Endothelial cell of umbilical vein (primary cell): ENCODE data around the gene LINGO4. TPM values are rescaled to one million over a fixed set of nuclear protein-coding genes. Genes with fewer than 3 reads are reported as not detected.
A peak's percentile ranks its signal among the peaks of the same experiment; 100 is the strongest.

Source experiments
- BruUV-seq: library from RNA; stranded (reverse); fragments of 400-500 nt; replicated peaks from 2 replicates; lab custom pipeline; 2021; lab: Mats Ljungman, UMichigan
- CTCF ChIA-PET: fragments of 300-600, 350-600 bp; sonication (Branson Sonifier 250); formaldehyde crosslinking; loops from one replicate; lab custom pipeline; 2021; ENCODE audit warnings: antibody characterized with exemption, inconsistent platforms; lab: Charles Lee
- POLR2A ChIA-PET: fragments of 300-600, 350-600 bp; sonication (Branson Sonifier 250); formaldehyde crosslinking; loops from one replicate; lab custom pipeline; 2021; ENCODE audit warnings: antibody characterized with exemption, inconsistent platforms; lab: Charles Lee
- DNase-seq: peaks from one replicate; pipeline ENCODE4 v3.0.0-alpha.2; 2011; ENCODE audit warnings: low read depth, low spot score
- FAIRE-seq: peaks from 2 replicates; lab custom pipeline; 2011; peaks lifted over from hg19 to GRCh38; lab: Jason Lieb, UNC
- H2AFZ ChIP-seq: 2 replicates; pipeline ENCODE4 v1.6.0; 2012; ENCODE audit warnings: low read depth, low read length, control low read depth, inconsistent platforms
- H3K27ac ChIP-seq: 2 replicates; pipeline ENCODE4 v1.5.1; 2011; ENCODE audit warnings: low read depth, mild to moderate bottlenecking, control low read depth, low read length, moderate library complexity; ENCODE audit not compliant: insufficient read depth
- H3K27me3 ChIP-seq, 2 experiments: 2 replicates each; pipeline versions ENCODE4 v1.6.0 to v1.6.1; 2011; ENCODE audit warnings: low read length in 2 of 2, mixed read lengths in 1 of 2; ENCODE audit not compliant: control insufficient read depth in 2 of 2, insufficient read depth in 2 of 2
- H3K36me3 ChIP-seq, 2 experiments: 2 replicates in 1 of 2; 3 replicates in 1 of 2; pipeline ENCODE4 v1.5.1; 2011; ENCODE audit warnings: low read length in 2 of 2, mild to moderate bottlenecking in 1 of 2, moderate library complexity in 1 of 2; ENCODE audit not compliant: control insufficient read depth in 2 of 2, insufficient read depth in 2 of 2; ENCODE audit errors: extremely low read depth in 1 of 2
- H3K4me1 ChIP-seq: 3 replicates; pipeline ENCODE4 v1.5.1; 2011; ENCODE audit warnings: mild to moderate bottlenecking, low read length; ENCODE audit not compliant: control insufficient read depth, insufficient read depth; ENCODE audit errors: extremely low read depth
- H3K4me2 ChIP-seq: 2 replicates; pipeline ENCODE4 v1.6.1; 2011; ENCODE audit warnings: low read length, control low read depth, mixed read lengths; ENCODE audit not compliant: insufficient read depth
- H3K4me3 ChIP-seq, 3 experiments: fragments of 200-600 bp in 1 of 3; sonication (generic), shearing (Covaris generic) in 1 of 3; replicated peaks in 1 of 3; 2 replicates each; pipeline ENCODE4 v1.5.1; 2011 to 2016; ENCODE audit warnings: control low read depth in 3 of 3, low read length in 3 of 3, mild to moderate bottlenecking in 2 of 3, inconsistent platforms in 1 of 3, low read depth in 1 of 3, moderate library complexity in 1 of 3; ENCODE audit not compliant: insufficient read depth in 1 of 3
- H3K79me2 ChIP-seq: 2 replicates; pipeline ENCODE4 v1.6.0; 2012; ENCODE audit warnings: low read length, inconsistent platforms; ENCODE audit not compliant: control insufficient read depth, insufficient read depth
- H3K9ac ChIP-seq: replicated peaks from 2 replicates; pipeline ENCODE3; 2011; ENCODE audit warnings: low read length, control low read depth; ENCODE audit not compliant: insufficient read depth; ENCODE audit errors: extremely low read depth
- H3K9me1 ChIP-seq: replicated peaks from 3 replicates; pipeline ENCODE4 v1.6.0; 2011; ENCODE audit warnings: mild to moderate bottlenecking, low read length; ENCODE audit not compliant: control insufficient read depth, insufficient read depth; ENCODE audit errors: extremely low read depth
- H3K9me3 ChIP-seq: replicated peaks from 2 replicates; pipeline ENCODE4 v1.5.1; 2012; ENCODE audit warnings: low read length, inconsistent platforms; ENCODE audit not compliant: control insufficient read depth, insufficient read depth
- H4K20me1 ChIP-seq: replicated peaks from 2 replicates; pipeline ENCODE3; 2011; ENCODE audit warnings: mild to moderate bottlenecking, low read length; ENCODE audit not compliant: control insufficient read depth, insufficient read depth; ENCODE audit errors: extremely low read depth
- CTCF ChIP-seq, 2 donors: IDR thresholded peaks; 1 replicate in 1 of 2; 2 replicates in 1 of 2; pipeline ENCODE4 v1.5.1; 2011; ENCODE audit warnings: low read length in 2 of 2, mild to moderate bottlenecking in 2 of 2, moderate library complexity in 2 of 2, control low read depth in 1 of 2, inconsistent platforms in 1 of 2, low read depth in 1 of 2; ENCODE audit not compliant: insufficient read depth in 1 of 2; ENCODE audit errors: extremely low read depth in 1 of 2
- EZH2 ChIP-seq: IDR thresholded peaks from 2 replicates; pipeline ENCODE4 v1.6.1; 2012; ENCODE audit warnings: borderline replicate concordance, low read depth, mild to moderate bottlenecking, moderate library complexity, low read length, inconsistent platforms; ENCODE audit not compliant: severe bottlenecking
- FOS ChIP-seq: IDR thresholded peaks from 2 replicates; pipeline ENCODE4 v1.6.1; 2011; ENCODE audit warnings: mild to moderate bottlenecking, low read length, moderate library complexity, borderline replicate concordance; ENCODE audit not compliant: insufficient read depth
- GATA2 ChIP-seq: IDR thresholded peaks from 2 replicates; pipeline ENCODE4 v1.7.0; 2011; ENCODE audit warnings: low read depth, mild to moderate bottlenecking, moderate library complexity, mixed read lengths, low read length; ENCODE audit not compliant: insufficient read length, insufficient read depth
- JUN ChIP-seq: IDR thresholded peaks from 2 replicates; pipeline ENCODE4 v1.6.1; 2011; ENCODE audit warnings: borderline replicate concordance, low read depth; ENCODE audit not compliant: insufficient read length, insufficient read depth
- MAX ChIP-seq: IDR thresholded peaks from 2 replicates; pipeline ENCODE4 v1.6.1; 2011; ENCODE audit not compliant: insufficient read depth, insufficient read length
- MYC ChIP-seq: IDR thresholded peaks from one replicate; pipeline ENCODE4 v1.6.1; 2011; ENCODE audit warnings: mild to moderate bottlenecking, low read depth, low read length
- POLR2A ChIP-seq: IDR thresholded peaks from 2 replicates; pipeline ENCODE4 v1.6.1; 2012; ENCODE audit warnings: low read depth, mild to moderate bottlenecking, control low read depth, low read length
- POLR2AphosphoS5 ChIP-seq: IDR thresholded peaks from 2 replicates; pipeline ENCODE4 v1.6.1; 2012; ENCODE audit warnings: low read depth, mild to moderate bottlenecking, control low read depth, low read length, moderate library complexity; ENCODE audit not compliant: insufficient read depth
- dilution Hi-C: fragments of 300-500 bp; cut with MboI; formaldehyde crosslinking; loops from one replicate; pipeline ENCODE4 v1.15.0; 2019; ENCODE audit warnings: low sequenced_read_pairs; ENCODE audit not compliant: extremely low pct_ligation_motif_present
- intact Hi-C: fragments of 100-400 bp; cut with micrococcal nuclease; formaldehyde crosslinking; loops from one replicate; pipeline ENCODE4 v1.10.0; 2022
- polyA plus RNA-seq, 4 experiments: library from polyadenylated mRNA; depleted of rRNA in 3 of 4; stranded (reverse) in 3 of 4; unstranded in 1 of 4; fragments of >200 nt; gene quantifications; 2 replicates each; pipeline versions ENCODE4 v1.2.1 to v1.2.3, GENCODE V29; 2011 to 2012; ENCODE audit warnings: missing spikeins in 1 of 4
- total RNA-seq: library from RNA; stranded (reverse); gene quantifications from 2 replicates; pipeline ENCODE4 v1.2.3, GENCODE V29; 2021

The LINGO4 gene
- total and polyA plus RNA-seq, 2 donors (not counting 3 experiments of a cell fraction or from before 2014, with no cell fraction given): not detected

GRCh38 chr1:151828921-151829320 is 23.7 kb upstream of the LINGO4 start:
- POLR2A ChIA-PET: interaction anchor here (0.7 to 0.8 kb wide), 2 partner anchors 8 to 288 kb away, joined by 5 to 7 read pairs; no protein-coding TSS in a partner anchor
- peak; percentile 76 for FAIRE-seq
- H3K4me1 ChIP-seq: peaks cover 11% of the 10 kb centered on the region
- H3K9me1 ChIP-seq: no peaks in the 10 kb centered on the region
- H3K9ac ChIP-seq: no peak overlapping the region
- dilution Hi-C loops: no loop called here
- H3K4me3 ChIP-seq: no peak overlapping the region
- H3K4me2 ChIP-seq: no peak overlapping the region
- CTCF ChIA-PET: interaction anchor here (1.2 kb wide), 1 partner anchor 8 kb away, joined by 6 read pairs; no protein-coding TSS in a partner anchor
- BruUV-seq: no TSS peak
- no peaks in the 10 kb centered on the region for H3K27me3 ChIP-seq
- H3K27ac ChIP-seq: no peak overlapping the region
- H3K79me2 ChIP-seq: no peaks in the 10 kb centered on the region
- H3K9me3 ChIP-seq: no peaks in the 10 kb centered on the region
- TF ChIP-seq MAX: no peak
- H2AFZ ChIP-seq: no peak overlapping the region
- H3K36me3 ChIP-seq: no peaks in the 10 kb centered on the region
- peak; percentile 60 for DNase-seq
- no peaks in the 10 kb centered on the region for H4K20me1 ChIP-seq
- intact Hi-C loops: loop anchor here (1.0 kb wide), 2 partner anchors 12 to 39 kb away; partner anchors contain the start of gene TDRKH

DNA sequence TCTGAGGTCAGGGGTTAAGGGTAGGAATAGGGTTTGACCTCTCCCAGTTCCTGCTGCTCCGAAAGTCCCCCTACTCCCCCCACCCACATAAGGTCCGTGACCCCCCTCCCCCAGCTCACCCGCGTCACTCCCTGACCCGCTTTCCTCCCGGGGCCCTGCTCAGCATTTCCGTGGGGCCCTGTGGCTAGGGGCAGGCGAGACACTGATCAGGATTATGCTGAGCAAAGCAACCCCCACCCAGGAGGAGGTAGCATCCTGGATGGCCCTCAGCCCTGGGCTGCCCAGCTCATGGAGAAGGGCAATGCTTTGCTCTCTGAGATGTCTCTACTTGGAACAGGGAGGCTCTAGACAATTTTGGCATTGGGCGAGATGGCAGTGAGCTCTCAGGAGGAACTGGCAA is 22.6 kb upstream of the LINGO4 start:
- CTCF ChIA-PET: interaction anchor here (1.2 kb wide), 1 partner anchor 9 kb away, joined by 6 read pairs; no protein-coding TSS in a partner anchor
- dilution Hi-C loops: no loop called here

More for the DNA sequence above, 22.6 kb upstream of the LINGO4 start:
- TF ChIP-seq MAX (no peak), FOS (no peak), MYC (no peak), CTCF (IDR thresholded peaks at IDR 0.05; ENCODE audit: extremely low read depth in 1 of 2, insufficient read depth in 1 of 2, low read depth in 1 of 2, low read length in 2 of 2) (no peak), POLR2AphosphoS5 (no peak), GATA2 (no peak), POLR2A (no peak), EZH2 (no peak), JUN (no peak)
- Histone ChIP-seq H3K4me1 (peaks cover 11% of the 10 kb centered on the region), H3K27ac (no peak overlapping the region), H3K9ac (no peak overlapping the region), H3K4me3 (no peak overlapping the region), H4K20me1 (no peaks in the 10 kb centered on the region), H3K36me3 (no peaks in the 10 kb centered on the region), H3K27me3 (peaks cover 0 to 3% of the 10 kb centered on the region in 2 experiments), H3K4me2 (no peak overlapping the region), H2AFZ (no peak overlapping the region), H3K79me2 (no peaks in the 10 kb centered on the region), H3K9me3 (no peaks in the 10 kb centered on the region), H3K9me1 (no peaks in the 10 kb centered on the region)
- no TSS peak for BruUV-seq
- intact Hi-C loops: loop anchor here (1.0 kb wide), 1 partner anchor 38 kb away; the partner anchor contains the start of gene TDRKH
- POLR2A ChIA-PET: no interaction called here
- FAIRE-seq: no peak
- DNase-seq: no peak
